Hepatocyte (in vitro differentiated cells): ENCODE measurements around the gene PPP1R14B.

Experiments used
- EZH2 ChIP-seq: fragments of 200-600 bp; sonication (generic); IDR thresholded peaks from 2 replicates; pipeline ENCODE4 v1.6.1; 2016; ENCODE audit warnings: antibody characterized with exemption, mild to moderate bottlenecking, borderline replicate concordance
- TF ChIP-seq, protein P1 (sequence below): fragments of 200-600 bp; sonication (generic); IDR thresholded peaks from 2 replicates; pipeline ENCODE4 v1.5.1; 2016; ENCODE audit warnings: antibody characterized with exemption, mild to moderate bottlenecking; ENCODE audit not compliant: poor library complexity

DNA sequence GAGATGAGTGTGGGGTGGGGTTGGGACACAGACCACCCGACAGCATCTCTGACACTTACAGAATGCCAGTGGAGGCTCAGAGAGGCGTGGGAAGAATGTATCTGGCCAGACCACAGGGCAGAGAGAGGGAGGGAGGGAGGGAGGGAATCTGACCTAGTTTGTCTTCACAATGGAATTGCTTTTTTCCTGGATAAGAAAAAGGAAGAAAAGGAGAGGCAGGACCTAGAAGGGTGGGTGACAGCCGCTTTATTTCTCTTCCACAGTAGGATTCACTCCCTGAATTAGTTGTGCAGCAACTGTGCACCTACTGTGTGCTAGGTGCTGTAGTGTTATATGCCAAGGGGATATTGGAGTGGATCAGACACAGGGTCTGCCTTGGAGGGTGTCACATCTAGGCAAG lies 48.0 kb upstream of the PPP1R14B start:
- TF ChIP-seq, protein P1, sequence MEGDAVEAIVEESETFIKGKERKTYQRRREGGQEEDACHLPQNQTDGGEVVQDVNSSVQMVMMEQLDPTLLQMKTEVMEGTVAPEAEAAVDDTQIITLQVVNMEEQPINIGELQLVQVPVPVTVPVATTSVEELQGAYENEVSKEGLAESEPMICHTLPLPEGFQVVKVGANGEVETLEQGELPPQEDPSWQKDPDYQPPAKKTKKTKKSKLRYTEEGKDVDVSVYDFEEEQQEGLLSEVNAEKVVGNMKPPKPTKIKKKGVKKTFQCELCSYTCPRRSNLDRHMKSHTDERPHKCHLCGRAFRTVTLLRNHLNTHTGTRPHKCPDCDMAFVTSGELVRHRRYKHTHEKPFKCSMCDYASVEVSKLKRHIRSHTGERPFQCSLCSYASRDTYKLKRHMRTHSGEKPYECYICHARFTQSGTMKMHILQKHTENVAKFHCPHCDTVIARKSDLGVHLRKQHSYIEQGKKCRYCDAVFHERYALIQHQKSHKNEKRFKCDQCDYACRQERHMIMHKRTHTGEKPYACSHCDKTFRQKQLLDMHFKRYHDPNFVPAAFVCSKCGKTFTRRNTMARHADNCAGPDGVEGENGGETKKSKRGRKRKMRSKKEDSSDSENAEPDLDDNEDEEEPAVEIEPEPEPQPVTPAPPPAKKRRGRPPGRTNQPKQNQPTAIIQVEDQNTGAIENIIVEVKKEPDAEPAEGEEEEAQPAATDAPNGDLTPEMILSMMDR = no peak
- TF ChIP-seq EZH2 = no peak
